GM18909 (cell line): ENCODE results near the gene CHRNA4.

Source experiments
- ATAC-seq: cut with Tn5 transposase; IDR thresholded peaks from one replicate; pipeline ENCODE4 v1.9.1; 2021; ENCODE audit warnings: mild to moderate bottlenecking; ENCODE audit not compliant: unreplicated experiment, poor library complexity

Gene CHRNA4

DNA sequence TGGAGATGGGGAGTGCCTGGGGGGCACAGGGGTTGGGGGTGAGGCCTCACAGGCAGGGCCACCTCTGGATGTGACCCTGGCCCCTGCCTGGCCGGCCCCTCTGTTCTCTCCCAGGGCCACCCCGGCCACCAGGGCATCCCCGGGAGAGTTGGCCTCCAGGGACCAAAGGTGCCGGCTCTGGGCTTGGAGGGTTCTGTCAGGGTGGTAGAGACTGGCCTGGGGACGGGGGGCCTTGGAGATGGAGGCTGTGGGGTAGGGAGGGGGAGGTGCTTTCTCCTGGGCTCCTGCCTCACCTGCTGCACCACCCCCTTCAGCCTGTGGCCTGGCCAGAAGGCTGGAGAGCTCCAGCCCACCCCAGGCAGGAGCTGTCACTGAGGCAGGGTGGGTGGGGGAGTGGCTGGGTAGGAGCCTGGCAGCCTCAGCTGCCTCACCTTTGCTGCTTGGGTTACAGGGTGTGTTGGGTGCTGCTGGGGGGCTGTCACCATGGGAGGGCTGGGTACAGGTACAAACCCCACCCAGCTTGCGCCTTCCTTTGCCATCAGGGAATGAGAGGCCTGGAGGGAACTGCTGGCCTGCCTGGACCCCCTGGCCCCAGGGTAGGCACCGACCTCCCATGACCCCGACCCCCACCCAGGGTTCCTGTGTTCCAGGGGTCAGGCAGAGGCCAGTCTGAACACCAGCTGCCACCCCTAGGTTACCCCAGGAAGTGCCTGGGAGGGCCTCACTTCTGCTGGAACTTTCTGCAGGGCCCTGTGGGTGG, 35.4 kb downstream of the CHRNA4 start:
- ATAC-seq: no peak

DNA sequence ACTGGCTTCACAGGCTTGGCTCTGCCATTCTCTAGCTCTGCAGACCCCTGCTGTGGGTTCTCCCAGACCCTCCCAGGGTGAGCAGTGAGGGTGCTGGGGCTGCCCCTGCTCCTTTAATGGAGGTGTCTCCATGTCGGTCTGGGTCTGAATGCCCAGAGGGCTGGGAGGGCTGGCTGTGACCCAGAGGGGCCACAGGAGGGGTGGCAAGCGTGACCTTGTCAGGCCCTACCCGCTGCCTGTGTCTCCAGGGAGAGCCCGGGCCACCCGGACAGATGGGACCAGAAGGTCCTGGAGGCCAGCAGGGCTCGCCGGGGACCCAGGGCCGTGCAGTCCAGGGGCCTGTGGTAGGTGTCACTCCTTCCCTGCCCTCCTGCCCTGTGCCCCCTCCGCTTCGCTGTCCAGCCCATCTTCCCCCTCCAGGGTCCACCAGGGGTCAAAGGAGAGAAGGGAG, 36.1 kb downstream of the CHRNA4 start:
- no peak for ATAC-seq

DNA sequence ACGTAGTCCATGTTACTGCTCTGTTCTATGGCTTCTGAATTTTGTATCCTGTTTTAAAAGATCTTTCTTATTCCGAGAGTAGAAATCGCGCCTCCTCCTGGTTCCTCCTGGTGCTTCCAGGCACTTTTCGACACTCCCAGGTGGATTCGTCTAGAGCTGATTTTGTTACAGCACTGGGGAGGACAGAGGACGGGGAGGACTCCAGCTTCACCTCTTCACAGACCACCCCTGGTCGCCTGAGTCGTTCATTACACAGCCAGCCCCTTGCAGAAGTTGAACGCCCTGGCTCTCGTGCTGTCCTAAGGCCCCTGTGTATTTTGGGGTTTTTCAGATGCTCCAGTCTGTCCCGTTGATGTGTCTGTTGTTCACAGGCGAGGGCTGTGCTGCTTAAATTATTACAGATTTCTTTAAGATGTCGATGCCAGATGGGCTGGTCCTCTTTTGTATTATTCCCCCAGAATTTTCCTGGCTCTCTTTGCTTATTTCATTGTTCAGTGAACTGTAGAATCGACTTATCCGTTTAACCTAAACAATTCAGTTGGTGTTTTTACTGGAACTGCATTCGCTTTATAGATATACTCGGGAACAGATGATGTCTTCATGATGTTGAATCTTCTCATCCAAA, 37.7 kb downstream of the CHRNA4 start:
- no peak for ATAC-seq

DNA sequence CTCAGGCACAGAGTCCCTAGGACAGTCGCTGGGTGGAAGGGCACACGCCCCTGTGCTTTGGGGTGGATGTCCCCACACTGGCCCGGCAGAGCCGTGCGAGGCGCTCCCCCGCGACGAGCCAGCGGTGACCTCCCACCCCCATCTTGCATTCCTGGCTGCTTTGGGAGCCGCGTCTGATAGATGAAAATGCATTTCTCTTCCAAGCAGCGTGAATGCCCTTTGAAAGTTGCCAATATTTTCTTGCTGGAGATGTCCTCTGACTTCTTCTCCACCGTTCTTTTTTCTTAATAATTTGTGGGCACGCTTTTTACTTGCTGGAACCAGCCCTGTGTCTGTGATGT, 38.2 kb downstream of the CHRNA4 start:
- ATAC-seq: no peak

DNA sequence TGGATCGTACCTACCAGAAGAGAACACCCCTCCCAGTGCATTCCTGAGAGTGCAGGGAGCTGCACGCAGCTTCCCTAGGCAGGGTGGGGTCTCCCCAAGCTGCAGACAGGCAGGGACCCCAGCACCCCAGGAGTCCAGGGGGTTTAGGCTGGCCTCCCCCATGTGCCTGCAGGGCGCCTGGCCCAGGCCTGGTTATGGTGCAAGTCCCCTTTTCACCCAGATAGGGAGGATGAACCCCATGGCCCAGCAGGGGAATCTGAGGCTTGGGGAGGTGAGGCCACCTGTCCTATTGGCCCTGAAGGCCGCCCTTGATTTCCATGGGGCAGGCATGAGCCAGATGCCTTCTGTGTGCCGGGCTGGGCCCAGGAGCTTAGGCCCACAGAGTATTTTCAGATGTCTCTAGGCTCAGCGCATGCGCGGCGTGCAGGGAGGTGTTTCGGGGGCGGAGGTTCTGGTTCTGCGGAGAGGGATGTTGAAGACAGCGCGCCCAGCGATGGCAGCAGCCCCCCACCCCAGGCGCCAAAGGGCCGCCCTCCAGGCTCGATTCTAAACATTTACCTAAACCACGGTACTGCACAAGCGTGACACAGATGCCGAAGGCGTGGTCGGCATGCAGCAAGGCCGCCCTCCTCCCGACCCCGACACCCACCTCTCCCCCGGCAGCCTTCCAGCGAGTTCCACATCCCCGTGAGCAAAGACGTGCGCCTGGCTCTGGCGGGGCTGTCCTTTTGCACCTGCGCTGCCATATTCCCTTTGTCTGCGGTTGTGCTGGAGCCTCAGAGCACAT, 38.8 kb downstream of the CHRNA4 start:
- no peak for ATAC-seq

DNA sequence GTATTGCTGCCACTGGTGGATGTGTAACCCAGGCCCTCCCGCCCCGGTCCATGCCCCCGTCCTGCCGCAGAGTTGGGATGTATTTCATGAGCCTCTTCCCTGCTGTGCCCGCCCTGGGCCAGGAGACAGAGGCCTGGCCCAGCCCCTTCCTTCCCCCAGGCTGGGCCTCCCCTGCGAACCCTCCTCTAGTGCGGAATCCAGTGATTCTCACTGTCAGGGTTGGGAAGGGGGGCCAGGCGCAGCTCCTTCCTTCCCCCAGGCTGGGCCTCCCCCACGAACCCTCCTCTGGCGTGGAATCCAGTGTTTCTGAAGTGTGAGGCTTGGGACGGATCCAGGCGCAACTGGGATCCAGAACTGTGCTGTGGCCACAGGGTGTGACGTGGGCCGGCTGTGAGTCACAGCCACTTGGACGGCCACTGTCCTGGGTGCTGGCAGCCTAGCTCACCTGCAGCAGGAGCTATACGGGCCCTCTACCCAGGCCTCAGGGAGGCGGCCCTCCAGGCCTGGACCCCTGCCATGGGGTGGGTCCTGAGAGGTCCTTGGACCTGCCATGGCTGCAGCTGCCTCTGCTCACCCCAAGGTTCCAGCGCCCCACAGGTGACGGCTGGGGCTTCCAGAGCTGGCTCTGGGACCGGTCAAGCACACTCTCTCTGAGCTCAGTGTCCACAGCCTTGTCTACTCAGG, 39.9 kb downstream of the CHRNA4 start:
- ATAC-seq: no peak

DNA sequence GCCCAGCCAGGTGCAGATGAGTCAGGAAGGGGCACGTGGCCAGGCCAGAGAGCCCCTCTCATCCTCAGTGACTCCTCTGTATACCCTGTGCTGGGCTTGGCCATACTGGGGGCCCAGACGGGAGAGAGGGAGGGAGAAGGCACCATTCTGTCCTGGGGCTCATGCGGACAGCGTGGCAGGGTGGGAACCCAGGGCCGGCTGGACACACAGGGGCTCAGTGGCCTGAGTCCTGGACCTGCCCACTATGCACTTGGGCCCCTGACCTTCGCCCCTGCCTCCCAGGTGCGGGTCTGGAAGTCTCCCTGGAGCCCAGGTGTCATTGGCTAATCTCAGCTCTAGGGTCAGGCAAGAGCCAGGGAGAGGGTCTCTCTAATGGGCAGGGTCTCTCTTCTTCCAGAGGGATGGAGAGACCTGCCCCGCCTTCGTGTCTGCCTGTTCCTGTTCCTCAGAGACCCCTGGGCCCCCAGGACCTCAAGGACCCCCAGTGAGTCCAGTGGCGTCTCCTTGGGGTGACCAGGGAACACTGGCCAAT, 40.5 kb downstream of the CHRNA4 start:
- ATAC-seq: no peak

DNA sequence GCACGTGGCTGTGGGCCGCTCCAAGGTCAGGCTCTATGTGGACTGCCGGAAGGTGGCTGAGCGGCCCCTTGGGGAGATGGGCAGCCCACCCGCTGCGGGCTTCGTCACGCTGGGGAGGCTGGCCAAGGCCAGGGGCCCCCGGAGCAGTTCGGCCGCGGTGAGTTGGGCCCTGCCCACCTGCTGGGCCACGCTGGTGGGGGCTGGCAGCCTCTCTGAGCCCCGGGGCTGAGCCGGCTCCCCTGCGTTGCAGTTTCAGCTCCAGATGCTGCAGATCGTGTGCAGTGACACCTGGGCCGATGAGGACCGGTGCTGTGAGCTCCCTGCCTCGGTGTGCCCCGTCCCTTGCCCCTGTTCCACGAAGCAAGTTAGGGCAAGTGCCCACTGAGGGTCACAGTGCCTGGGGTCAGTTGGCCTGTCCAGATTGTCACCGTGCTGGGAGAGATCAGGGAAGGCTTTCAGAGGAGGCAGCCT, 41.1 kb downstream of the CHRNA4 start:
- ATAC-seq: no peak

DNA sequence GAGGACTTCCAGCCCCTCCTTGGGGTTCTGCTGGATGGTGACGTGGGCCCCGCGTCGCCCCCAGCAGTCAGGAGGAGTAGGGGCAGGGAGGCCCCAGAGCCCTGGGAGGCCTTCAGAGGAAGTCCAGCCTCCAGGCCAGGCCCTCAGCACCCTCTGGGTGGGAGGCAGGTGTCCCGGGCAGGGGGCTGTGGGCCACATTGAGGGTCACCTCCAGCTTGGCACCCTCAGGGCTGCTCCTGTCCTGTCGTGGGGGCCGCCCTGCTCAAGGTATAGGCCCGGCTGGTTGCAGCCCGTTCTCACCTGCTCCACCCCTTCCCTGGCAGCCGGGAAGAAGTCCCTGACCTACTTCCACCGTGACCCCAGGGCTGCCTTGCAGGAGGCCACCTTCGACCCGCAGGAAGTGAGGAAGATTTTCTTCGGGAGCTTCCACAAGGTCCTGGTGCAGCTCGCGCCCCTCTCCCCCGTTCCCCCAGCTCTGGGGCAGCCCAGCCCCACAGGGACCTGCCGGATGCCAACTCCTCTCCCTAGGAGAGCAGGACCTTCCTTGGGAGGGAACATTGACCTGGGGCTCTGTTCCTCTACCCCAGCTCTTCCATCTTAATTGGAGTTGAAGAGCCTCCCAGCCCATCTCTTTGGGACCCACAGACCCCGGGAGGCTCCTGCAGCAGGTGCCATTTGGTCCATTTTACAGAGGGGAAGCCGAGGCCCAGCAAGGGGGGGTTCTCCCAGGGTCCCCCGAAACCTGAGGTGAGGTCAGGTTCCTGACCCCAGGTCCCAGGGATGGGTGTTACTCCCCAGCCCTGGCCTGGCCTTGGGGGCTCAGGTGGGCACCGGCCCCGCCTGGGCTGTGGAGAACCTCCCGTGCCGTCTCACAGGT, 41.7 kb downstream of the CHRNA4 start:
- ATAC-seq: no peak

DNA sequence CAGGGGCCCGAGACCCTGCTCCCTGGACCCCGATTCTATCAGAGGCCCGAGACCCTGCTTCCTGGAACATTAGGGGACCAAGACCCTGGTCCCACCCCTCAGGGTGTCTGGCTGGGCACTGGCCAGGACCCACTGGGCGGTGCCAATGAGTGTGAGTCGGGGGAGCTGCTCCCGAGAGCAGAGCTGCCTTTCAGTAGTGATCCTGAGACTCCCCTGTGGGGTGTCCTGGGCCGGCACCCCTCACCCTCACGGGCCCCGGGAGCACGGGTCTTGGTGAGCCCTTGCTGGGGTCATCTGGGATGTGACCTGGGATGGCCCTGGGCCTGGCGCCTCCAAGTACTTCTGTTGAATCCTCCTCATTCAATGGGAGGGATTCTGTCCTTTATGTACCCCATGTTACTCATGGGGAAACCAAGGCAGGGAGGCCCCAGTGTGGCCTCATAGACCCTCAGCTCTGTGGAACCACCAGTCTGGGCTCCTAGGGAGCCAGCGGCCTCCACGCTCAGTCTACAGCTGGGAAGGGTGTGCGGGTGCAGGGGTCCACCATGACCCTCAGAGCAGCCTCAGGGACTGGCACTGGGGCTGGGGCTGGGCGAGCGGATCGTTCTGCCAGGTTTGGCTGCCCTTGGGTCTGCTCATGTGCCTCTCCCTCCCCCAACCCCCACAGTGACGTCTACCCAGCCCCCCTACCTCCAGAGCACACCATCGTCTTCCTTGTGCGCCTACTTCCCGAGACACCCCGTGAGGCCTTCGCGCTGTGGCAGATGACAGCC, 42.6 kb downstream of the CHRNA4 start:
- ATAC-seq: no peak

DNA sequence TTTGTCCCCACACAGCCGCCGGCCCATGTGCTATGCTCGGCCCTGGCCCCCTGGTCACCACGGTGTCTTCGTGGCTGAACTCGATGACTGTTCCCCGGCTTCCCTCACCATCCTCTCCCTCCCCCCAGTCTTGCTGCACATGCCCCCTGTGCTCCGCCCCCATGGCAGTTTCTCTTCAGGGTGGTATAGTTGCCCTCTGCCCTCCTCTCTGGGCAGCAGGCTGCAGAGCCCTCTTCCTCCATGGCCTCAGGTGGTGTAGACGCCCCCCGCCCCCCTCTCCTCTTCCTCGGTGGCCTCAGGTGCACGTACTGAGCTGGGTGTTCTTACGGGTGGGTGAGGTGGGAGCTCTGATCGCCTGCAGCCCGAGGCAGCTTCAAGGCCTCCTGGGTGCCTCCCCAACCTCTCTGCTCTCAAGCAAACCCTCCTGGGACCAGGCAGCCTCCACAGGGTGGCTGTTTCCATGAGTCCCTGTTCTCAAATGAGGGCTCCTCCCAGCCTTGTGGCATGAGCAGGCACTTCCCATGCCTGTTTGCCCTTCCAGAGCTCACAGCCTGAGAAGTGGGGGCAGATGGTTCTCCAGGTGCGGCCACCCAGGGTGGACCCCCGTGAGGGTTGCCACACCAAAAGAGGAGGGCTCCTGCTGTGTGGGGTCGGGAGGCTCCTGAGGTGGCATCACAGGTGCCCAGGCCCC, 43.4 kb downstream of the CHRNA4 start:
- no peak for ATAC-seq

DNA sequence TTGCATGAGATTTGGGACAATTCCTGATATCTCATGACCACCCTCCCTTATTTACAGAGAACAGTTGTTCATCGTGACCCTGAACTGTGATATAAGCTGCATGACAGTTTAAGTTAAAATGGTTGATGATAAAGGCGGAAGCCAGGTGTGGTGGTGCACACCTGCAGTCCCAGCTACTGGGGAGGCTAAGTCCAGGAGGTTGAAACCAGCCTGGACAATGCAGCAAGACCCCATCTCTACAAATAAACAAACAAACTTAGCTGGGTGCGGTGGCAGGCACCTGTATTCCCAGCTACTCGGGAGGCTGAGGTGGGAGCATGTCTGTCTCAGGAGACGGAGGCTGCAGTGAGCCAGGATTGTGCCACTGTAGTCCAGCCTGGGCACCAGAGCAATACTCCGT, 44.1 kb downstream of the CHRNA4 start:
- ATAC-seq: no peak

DNA sequence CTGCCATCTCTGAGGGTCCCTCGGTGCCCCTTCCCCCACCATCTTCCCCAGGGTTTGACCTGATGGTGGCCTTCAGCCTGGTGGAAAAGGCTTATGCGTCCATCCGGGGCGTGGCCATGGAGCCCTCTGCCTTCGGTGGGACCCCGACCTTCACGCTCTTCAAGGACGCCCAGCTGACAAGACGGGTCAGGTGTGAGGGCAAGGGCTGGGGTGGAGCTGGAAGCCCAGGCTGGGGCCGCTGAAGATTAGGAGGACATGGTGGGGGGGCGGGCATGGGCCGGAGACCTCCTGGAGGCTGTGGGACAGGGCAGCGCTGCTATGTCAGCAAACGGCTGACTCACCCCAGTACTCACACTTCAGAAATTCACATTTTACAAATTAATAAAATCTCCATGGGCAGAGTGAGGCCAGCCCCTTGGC, 44.6 kb downstream of the CHRNA4 start:
- no peak for ATAC-seq

DNA sequence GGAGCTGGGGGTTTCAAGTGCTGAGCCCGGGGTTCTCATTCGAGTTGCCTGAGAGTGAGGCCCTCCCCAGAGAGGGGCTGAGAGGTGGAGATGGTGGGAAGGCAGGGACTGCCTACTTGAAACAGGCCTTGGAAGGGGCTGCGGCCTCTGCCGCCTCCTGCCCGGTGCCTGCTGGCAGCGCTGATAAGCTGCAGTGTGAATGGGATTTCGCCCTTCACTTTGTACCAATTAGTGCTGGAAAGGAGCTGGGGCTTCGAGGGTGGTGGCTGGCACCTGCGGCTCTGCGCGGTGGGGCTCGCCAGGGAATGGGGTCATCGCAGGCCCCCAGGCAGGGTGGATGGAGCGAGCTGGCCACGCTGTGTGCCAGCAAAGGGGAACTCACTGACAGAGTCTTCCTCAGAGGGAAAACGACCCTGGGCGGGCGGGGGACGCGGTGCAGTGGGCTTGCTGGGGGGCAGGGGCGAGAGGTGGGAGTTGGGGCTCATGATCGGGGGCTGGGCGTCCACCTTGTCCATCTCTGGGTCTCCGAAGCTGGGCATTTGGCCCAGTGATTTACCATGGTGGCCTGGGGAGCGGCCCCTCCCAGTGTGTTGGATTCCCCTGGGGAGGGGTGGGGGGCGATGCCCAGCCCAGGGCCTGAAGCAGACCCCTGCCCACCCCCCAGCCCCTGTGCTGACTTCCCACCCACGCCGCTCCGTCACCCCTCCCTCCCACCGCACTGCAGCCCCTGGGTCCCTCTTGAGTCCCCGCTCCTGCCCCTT, 45.2 kb downstream of the CHRNA4 start:
- no peak for ATAC-seq

DNA sequence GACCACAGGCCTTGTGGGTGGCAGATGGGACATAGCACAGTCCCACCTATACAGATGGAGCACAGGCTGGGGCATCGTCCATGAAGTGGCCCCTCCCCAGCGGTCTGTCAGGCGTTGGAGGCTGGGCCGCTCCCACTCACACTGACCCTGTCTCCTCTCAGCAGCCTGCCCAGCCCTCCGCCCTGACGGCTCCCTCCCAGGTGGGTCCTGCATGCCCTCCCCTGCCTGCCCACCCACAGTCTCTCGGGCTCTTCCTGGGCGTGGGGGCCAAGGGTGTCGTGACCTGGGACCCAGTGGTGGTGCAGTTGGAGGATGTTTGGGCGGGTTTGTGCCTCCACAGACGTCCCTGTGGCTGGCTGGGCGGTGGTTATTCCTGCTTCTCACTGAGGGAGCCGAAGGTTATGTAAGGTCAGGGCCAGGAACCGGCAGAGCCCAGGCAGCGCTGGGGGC, 45.9 kb downstream of the CHRNA4 start:
- no peak for ATAC-seq

DNA sequence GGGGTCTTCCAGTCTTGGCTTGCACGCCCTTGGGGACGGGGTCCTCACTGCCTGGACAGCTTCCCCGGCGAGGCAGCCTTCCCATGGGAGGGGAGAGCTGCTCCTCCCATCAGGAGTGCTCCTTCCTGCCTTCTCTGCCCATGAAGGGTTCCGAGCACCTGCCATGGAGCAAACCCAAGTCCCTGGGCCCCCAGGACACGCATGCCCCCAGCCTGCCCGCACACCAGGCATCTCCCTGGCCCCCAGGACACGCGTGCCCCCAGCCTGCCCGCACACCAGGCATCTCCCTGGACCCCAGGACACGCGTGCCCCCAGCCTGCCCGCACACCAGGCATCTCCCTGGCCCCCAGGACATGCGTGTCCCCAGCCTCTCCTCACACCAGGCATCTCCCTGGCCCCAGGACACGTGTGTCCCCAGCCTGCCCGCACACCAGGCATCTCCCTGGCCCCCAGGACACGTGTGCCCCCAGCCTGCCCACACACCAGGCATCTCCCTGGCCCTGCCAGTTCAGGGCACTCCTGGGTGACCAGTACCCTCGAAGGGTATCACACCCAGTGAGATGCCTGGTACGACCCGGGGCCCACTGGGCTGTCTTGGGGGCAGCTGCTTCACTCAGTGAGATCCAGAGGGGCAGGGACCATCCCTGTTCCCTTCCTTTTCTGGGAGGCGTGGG, 46.4 kb downstream of the CHRNA4 start:
- ATAC-seq: no peak

DNA sequence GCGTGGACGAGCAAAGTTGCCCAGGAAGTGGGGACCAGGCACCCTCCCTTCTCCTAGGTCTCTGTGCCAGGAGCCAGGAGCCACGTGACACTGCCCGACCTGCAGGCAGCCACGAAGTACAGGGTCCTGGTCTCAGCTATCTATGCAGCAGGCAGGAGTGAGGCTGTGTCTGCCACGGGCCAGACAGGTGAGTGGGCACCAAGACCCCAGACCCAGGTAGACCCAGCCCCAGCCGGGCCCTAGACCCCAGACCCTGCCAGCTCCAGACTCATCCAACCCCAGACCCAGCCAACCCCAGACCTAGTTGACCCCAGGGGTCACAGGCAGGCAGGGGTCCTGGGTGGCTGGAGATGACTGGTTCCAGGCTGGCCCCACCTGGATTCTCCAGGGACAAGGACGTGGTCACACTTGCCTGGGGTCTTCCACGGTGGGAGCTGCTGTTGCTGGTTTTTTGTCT, 47.1 kb downstream of the CHRNA4 start:
- no peak for ATAC-seq
